K562 (cell line): ENCODE measurements around the gene CHL1.

Source experiments
- CTCF ChIP-seq, 3 experiments: IDR thresholded peaks in 2 of 3; conservative IDR thresholded peaks in 1 of 3; 2 replicates each; pipeline ENCODE4 v1.5.1; 2011 to 2012; ENCODE audit warnings: low read length in 3 of 3, mild to moderate bottlenecking in 3 of 3, control low read depth in 2 of 3, improper control_type of control experiment in 1 of 3, inconsistent platforms in 1 of 3, low read depth in 1 of 3, mixed read lengths in 1 of 3, moderate library complexity in 1 of 3; ENCODE audit not compliant: insufficient read depth in 2 of 3
- EP300 ChIP-seq: IDR thresholded peaks from 2 replicates; pipeline ENCODE4 v1.6.1; 2012; ENCODE audit warnings: low read length, improper control_type of control experiment
- EWSR1 ChIP-seq: fragments of 450-650 bp; IDR thresholded peaks from 2 replicates; pipeline ENCODE4 v1.6.1; 2018; ENCODE audit warnings: borderline replicate concordance, mild to moderate bottlenecking, low read depth, moderate library complexity; ENCODE audit not compliant: partially characterized antibody
- FOXM1 ChIP-seq, 2 experiments: fragments of 450-650 bp in 1 of 2; sonication (generic) in 1 of 2; formaldehyde crosslinking in 1 of 2; IDR thresholded peaks; 2 replicates each; pipeline versions ENCODE4 v1.6.1 to v1.9.0; 2017 to 2022; ENCODE audit warnings: low read depth in 2 of 2, mild to moderate bottlenecking in 2 of 2, missing genetic modification reagents in 1 of 2, moderate library complexity in 1 of 2
- POLR2A ChIP-seq: fragments of 450-650 bp; conservative IDR thresholded peaks from 2 replicates; pipeline ENCODE4 v1.6.1; 2016
- POLR2AphosphoS2 ChIP-seq: IDR thresholded peaks from 2 replicates; pipeline ENCODE4 v1.6.1; 2012; ENCODE audit warnings: low read length, improper control_type of control experiment
- SNRNP70 ChIP-seq: fragments of 200-400 bp; formaldehyde crosslinking; optimal IDR thresholded peaks from 2 replicates; pipeline ENCODE3; 2017; ENCODE audit warnings: low read depth, low read length
- UBTF ChIP-seq, 2 experiments: IDR thresholded peaks; 2 replicates each; pipeline ENCODE4 v1.6.1; 2012; ENCODE audit warnings: improper control_type of control experiment in 2 of 2, low read depth in 2 of 2, low read length in 2 of 2, borderline replicate concordance in 1 of 2
- VEZF1 ChIP-seq: fragments of 200-800 bp; sonication (Bioruptor generic); IDR thresholded peaks from 2 replicates; pipeline ENCODE4 v1.6.1; 2017; ENCODE audit warnings: missing genetic modification characterization, missing compliant biosample characterization
- ZBTB12 ChIP-seq: fragments of 250-450 bp; sonication (Bioruptor Pico); IDR thresholded peaks from 2 replicates; pipeline ENCODE4 v1.4.0; 2020
- ZBTB8A ChIP-seq: fragments of 450-650 bp; IDR thresholded peaks from 2 replicates; pipeline ENCODE4 v1.6.1; 2018; ENCODE audit warnings: mild to moderate bottlenecking, moderate library complexity; ENCODE audit not compliant: partially characterized antibody
- ZNF449 ChIP-seq: fragments of 250-450 bp; sonication (Bioruptor Pico); IDR thresholded peaks from 2 replicates; pipeline ENCODE4 v1.8.0; 2022; ENCODE audit warnings: moderate library complexity, mild to moderate bottlenecking, inconsistent platforms
- TF ChIP-seq, protein P1 (sequence below), 2 experiments: IDR thresholded peaks in 1 of 2; conservative IDR thresholded peaks in 1 of 2; 2 replicates each; pipeline ENCODE4 v1.6.1; 2016; ENCODE audit warnings: low read depth in 2 of 2, mild to moderate bottlenecking in 1 of 2, missing compliant biosample characterization in 1 of 2, missing genetic modification characterization in 1 of 2, moderate library complexity in 1 of 2

GRCh38 chr3:365268-365667, 168.7 kb downstream of the CHL1 start:
- no peak for TF ChIP-seq CTCF (IDR thresholded peaks at IDR 0.05 in 2 of 3, conservative IDR thresholded peaks at IDR 0.05 in 1 of 3; ENCODE audit: insufficient read depth in 2 of 3, low read depth in 1 of 3, low read length in 3 of 3)
- no peak for TF ChIP-seq FOXM1 (IDR thresholded peaks at IDR 0.05; ENCODE audit: low read depth)
- TF ChIP-seq FOXM1 (CRISPR knock-in tag; IDR thresholded peaks at IDR 0.05; ENCODE audit: low read depth) = no peak
- no peak for TF ChIP-seq ZNF449 (CRISPR knock-in tag)
- TF ChIP-seq SNRNP70 = no peak
- TF ChIP-seq, protein P1, sequence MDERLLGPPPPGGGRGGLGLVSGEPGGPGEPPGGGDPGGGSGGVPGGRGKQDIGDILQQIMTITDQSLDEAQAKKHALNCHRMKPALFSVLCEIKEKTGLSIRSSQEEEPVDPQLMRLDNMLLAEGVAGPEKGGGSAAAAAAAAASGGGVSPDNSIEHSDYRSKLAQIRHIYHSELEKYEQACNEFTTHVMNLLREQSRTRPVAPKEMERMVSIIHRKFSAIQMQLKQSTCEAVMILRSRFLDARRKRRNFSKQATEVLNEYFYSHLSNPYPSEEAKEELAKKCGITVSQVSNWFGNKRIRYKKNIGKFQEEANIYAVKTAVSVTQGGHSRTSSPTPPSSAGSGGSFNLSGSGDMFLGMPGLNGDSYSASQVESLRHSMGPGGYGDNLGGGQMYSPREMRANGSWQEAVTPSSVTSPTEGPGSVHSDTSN (CRISPR knock-in tag; IDR thresholded peaks at IDR 0.05; ENCODE audit: low read depth) = no peak
- TF ChIP-seq, protein P1 (tag; conservative IDR thresholded peaks at IDR 0.05; ENCODE audit: low read depth) = no peak
- no peak for TF ChIP-seq EP300
- TF ChIP-seq EWSR1 = no peak
- no peak for TF ChIP-seq POLR2A
- TF ChIP-seq VEZF1 (CRISPR knock-in tag) = no peak
- TF ChIP-seq POLR2AphosphoS2 = no peak
- no peak for TF ChIP-seq ZBTB8A
- TF ChIP-seq ZBTB12 (CRISPR knock-in tag) = no peak
- no peak for TF ChIP-seq UBTF (IDR thresholded peaks at IDR 0.05; ENCODE audit: borderline replicate concordance in 1 of 2, low read depth in 2 of 2, low read length in 2 of 2)
